ENCODE results near the gene ZNF732. TPM values are rescaled to one million over a fixed set of nuclear protein-coding genes. Genes with fewer than 3 reads are reported as not detected.

The ZNF732 gene
- total and polyA plus RNA-seq, 7 experiments from 2014 or later = not detected

Small RNA genes lying within 50 kb of the gene (microRNA-seq; reads per million reads assigned to microRNA genes)
- not detected for gene MIR571 (ENCODE audit: borderline microRNAs expressed)

Other genes starting within 250 kb of the ZNF732 start
- 10 to 100 TPM in 2 of 5 experiments, 1 to 10 TPM in 3; 2.4 to 12.3 (median 10.0) TPM for gene ZNF718, start 181.0 kb downstream of the ZNF732 start, total RNA-seq
- gene ZNF718, start 181.0 kb downstream of the ZNF732 start, polyA plus RNA-seq = 1 to 10 TPM; 6.0 to 7.0 TPM
- 10 to 100 TPM; 19.7 to 76.1 (median 29.0) TPM for gene ZNF141, start 32.3 kb upstream of the ZNF732 start, total RNA-seq
- gene ZNF141, start 32.3 kb upstream of the ZNF732 start, polyA plus RNA-seq = 10 to 100 TPM; 10.7 to 17.7 TPM
- gene ZNF721, start 193.7 kb upstream of the ZNF732 start, total RNA-seq = 10 to 100 TPM; 34.0 to 81.5 (median 42.1) TPM
- 10 to 100 TPM; 48.9 to 50.2 TPM for gene ZNF721, start 193.7 kb upstream of the ZNF732 start, polyA plus RNA-seq
- 100 to 1,000 TPM in 2 of 5 experiments, 10 to 100 TPM in 3; 74.1 to 122 (median 97.6) TPM for gene PIGG, start 193.7 kb upstream of the ZNF732 start, total RNA-seq
- 10 to 100 TPM; 20.8 to 29.4 TPM for gene PIGG, start 193.7 kb upstream of the ZNF732 start, polyA plus RNA-seq